Measurements from ENCODE around the gene TMEM91.
"Not testable (repeated sequence)": the region's sequence is repeated elsewhere in the genome, so short reads cannot be mapped to it uniquely, and the experiment has no call there.

TMEM91 gene

DNA sequence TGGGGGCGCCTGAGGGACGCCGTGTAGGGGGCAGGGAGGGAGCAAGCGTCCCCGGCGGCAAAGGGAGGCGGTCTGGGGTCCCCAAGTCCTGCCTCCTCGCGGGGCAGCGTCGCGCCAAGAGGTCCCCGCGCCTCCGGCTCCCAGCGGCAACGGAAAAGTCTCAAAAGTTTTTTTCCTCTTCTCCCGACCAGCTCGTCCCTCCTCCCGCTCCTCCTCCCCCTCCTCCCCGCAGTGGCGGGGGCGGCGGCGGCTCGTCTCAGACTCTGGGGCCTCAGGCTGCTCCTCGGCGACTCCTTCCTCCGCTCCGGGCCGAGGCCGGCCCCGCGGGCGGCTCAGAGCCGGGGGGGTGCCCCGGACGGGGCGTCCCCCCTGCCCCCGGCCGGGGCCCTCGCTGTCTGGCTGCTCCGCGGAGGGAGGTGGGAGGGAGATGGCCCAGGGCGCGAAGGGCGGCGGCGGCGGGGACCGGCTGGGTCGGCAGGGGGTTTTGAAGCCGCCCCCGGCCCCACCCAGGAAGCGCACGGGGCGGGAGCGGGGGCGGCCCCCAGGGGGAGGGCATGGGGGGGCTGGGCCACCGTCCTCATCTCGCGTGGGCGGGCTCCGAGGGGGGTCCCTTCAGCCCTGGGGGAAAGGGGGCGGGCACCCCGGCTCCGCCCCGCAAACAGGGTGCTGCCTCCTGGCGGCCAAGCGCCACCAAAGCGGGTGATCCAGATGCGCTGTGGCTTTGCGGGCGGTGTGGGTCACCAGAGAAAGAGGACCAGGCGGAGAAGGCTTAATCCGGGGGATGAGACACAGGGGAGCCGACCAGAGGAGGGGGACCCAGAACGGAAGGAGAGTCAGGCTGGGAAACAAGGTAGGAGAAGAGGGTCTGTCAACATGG is 22.6 kb upstream of the TMEM91 start, which contains the start of gene TGFB1:
TGFB1 (minus strand) TSS at position 457 of the 877 bp plus-strand sequence. CDS start 878 bp downstream, outside the sequence.
- peak; percentile 50 for DNase-seq

DNA sequence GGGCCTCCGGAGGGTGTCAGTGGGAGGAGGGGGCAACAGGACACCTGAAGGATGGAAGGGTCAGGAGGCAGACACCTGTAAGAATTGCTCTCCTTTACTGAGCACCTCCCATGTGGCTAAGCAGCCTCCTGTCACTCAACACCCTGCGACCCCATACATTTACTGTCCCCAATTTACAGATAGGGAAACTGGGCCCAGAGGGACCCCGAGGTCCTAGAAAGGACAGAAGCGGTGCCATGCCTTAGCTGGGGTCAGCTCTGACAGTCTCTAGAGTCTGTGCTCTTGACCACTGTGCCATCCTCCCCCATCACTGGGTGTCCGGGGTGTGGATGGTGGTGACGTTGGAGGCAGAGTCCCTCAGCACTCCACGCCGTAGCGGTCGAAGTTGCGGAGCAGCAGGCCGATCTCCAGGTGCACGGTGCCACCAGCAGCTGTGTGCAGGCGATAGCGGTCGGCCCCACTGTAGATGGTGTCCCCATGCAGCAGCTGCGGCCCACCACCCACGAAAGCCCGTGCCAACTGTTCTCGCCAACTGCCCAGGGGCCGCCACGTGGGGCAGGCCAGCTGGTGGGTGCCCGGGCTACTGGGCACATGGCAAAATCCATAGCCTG is 21.9 kb upstream of the TMEM91 start:
- DNase-seq, result no peak

DNA sequence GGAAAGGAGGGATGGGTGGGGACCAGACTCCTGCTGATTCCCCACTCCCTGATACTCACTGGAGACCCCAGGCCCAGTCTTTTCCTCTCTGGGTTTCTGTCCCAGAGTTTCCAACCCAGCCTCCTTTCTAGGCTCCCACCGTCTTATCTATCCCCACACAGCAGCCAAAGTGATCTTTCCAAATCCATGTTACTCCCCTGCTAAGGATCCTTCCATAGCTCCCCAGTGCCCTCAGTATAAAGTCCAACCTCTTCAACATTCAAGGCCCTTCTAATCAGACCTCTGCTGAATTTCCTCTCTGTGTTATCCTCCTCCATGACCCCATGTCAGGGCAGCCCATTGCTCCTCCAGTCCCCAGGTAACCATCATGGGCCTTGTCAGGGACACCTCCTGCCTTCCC is 21.3 kb upstream of the TMEM91 start:
- DNase-seq, result no peak

DNA sequence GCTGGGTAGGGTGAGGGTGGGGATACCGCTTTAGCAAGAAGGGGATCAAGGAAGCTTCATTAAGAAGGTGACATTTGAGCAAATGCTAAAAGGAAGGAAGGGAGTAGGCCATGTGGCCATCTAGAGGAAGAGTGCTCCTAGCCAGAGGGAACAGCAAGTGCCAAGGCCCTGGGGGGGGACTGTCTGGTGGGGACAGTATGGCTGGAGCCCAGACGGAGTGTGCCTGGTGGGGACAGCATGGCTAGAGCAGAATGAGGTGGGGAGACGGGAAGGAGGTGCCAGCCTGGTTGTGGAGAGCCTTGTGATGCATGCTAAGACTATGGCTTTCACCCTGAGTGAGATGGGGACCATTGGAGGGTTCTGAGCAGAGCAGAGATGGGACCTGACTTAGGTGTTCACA is 20.5 kb upstream of the TMEM91 start:
- DNase-seq, result no peak

GRCh38 chr19:41356984-41357739 is 19.2 kb upstream of the TMEM91 start:
- no peak for DNase-seq

DNA sequence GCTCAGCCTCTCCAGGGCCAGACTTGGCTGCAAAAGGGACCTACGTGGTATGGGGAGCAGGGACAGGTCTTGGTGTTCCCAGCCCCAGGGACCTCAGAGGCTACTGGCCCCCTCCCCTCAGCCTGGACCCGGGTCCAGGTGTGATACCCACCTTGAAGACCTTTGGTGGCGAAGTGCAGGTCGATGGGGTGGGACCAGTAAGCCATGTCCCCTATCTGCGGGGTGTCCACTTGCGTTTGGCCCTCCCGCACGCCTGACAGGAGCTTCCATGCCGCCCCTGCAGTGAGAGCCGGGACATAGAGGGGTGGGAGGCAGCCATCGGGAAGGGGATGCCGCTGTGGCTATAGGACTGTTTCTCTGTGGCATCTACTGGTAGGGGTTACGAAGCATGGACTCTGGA is 18.6 kb upstream of the TMEM91 start:
- DNase-seq, result no peak

DNA sequence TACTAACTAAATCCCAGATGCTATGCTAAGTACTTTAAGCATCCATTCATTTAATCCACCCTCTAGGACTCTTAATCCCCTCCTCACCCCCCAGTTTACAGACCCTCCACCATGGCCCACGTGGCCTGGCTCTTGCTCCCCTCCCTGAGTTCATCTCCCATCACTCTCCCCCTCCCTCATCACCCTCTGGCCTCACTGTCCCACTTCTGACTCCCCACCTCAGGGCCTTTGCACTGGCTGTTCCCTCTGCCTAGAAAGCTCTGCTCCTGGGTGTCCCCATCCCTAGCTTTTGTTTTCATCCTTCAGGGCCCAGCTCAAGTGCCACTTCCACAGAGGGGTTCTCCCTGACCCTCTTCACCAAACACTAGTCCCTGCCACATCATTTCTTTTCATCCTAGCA is 16.6 kb upstream of the TMEM91 start:
- DNase-seq, result no peak

GRCh38 chr19:41362143-41362847 is 14.0 kb upstream of the TMEM91 start:
- DNase-seq, result no peak

GRCh38 chr19:41363371-41363752 is 13.0 kb upstream of the TMEM91 start:
- no peak for DNase-seq

DNA sequence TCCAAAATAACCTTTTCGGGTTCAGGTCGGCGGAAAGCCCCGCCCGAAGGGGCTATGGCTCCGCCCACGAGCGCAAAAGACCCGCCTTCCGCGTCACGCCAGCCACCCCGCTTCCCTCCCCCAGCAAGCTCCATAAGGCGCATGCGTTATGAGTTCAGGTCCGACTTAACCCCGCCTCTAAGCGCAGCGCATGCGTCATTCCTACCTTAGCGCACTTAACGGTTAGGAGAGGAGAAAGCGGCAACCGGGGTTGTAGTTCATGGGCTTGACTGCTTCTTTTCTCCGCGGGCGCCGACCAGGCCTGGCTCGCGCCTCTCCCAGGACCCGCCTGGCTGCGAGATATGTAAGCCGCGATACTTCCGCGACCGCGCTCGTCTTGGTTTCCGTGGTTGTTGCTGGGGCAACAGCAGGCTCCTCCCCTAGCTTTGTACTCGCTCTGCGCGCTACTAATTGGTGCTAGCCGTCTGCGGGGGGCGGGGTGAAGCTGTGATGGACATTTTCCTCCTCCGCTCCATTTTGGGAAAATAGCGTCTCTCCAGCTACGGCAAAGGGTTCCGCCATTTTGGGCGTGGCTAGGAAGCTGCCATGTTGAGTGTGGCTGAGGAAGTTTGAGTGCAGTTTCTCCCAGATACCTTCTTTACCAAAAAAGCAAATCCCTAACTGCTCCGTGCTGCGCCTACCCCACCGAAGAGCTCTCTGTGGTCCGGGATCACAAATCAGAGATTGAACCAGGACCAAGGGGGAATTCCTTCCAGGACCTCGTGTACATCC is 12.4 kb upstream of the TMEM91 start, which contains the start of gene B9D2:
B9D2 (minus strand) TSS at position 397 of the 771 bp plus-strand sequence. CDS start 630 bp downstream, outside the sequence.
- peak; percentile 71 for DNase-seq

DNA sequence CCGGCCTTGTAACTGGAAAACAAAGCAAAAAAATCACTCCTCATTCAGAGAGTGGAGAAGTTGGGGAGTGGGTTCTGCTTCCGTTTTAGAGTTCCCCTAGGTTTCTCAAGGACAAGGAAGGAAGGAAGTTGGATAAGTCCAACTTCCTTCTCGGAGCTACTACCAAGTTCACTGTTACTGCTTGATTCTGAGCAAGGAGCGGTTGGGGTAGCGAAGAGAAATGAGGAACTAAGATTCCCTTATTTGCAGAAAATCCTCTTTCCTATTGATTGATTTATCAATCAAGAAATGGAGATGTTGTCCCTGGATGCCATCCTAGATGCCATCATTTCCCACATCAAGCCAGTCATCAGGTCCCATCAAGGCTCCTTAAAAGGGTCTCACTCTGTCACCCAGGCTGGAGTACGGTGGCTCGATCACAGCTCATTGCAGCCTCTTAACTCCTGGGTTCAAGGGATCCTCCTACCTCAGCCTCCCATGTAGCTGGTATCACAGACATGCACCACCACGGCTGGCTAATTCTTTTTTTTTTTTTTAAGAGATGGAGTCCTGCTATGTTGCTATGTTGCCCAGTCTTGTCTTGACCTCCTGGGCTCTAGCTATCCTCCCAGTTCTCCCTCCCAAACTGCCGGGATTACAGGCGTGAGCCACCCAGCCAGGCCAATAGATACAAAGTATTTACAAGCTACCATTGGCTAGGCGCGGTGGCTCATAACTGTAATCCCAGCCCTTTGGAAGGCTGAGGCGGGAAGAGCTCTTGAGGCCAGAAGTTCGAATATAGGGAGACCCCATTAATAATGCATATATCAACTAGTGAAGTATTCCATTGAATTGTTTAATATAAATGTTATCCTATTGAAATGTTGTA is 11.6 kb upstream of the TMEM91 start:
- DNase-seq, result peak; percentile 33

DNA sequence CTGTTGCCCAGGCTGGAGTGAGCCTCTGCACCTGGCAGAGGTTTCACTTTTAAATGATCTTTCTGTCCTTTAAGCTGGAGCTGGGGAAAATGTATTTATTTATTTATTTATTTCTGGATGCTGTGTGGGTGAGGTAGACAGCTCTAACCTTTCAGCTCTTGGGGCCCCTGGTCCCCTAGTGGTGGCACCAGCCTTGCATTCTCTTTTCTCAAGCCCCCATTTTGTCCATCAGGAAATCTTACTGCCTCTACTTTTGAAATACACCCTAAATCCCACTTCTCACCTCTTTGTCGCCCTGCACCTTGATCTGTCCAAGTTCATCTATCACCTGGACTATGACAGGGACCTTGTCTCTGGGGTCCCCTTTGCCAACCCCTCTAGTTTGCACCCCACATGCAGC is 10.2 kb upstream of the TMEM91 start:
- no peak for DNase-seq

DNA sequence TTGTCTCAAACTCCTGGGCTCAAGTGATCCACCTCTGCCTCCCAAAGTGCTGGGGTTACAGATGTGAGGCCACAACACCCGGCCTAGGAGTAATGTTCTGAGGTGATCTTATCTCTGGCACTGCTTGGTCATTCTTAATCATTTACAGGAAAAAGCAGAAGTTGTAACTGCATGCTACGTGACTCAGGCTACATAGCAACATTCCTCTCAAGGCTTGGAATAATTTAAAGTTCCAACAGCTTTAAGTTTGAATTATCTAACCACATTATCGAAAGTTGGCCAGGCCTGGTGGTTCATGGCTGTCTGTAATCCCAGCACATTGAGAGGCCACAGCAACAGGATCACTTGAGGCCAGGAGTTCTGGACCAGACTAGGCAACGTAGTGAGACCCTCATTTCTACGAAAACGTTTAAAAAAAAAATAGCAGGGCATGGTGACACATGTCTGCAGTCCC is 8.5 kb upstream of the TMEM91 start:
- DNase-seq, result no peak

DNA sequence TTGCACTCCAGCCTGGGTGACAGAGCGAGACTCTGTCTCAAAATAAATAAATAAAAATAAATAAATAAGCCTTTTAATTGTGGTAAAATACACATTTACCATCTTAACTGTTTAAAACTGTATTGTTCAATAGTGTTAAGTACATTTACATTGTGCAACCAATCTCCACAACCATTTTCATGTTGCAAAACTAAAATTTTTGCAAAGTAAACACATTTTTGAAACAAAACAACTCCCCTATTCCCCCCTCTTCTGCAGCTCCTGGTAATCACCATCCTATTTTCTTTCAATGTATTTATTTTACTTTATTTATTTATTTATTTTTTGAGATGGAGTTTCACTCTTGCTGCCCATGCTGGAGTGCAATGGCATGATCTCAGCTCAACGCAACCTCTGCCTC is 6.6 kb upstream of the TMEM91 start:
- no peak for DNase-seq

GRCh38 chr19:41371119-41371518 is 5.2 kb upstream of the TMEM91 start:
- DNase-seq, result not testable (repeated sequence)

DNA sequence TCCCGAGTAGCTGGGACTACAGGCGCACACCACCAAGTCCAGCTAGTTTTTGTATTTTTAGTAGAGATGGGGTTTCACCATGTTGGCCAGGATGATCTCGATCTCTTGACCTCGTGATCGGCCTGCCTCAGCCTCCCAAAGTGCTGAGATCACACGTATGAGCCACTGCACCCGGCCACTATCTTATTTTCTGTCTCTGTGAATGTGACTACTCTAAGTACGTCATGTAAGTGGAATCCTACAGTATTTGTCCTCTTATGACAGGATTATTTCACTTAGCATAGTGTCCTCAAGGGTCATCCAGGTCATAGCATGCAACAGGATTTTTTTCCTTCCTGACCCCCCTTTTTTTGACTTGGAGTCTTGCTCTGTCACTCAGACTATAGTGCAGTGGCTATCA is 4.8 kb upstream of the TMEM91 start:
- DNase-seq, result no peak

DNA sequence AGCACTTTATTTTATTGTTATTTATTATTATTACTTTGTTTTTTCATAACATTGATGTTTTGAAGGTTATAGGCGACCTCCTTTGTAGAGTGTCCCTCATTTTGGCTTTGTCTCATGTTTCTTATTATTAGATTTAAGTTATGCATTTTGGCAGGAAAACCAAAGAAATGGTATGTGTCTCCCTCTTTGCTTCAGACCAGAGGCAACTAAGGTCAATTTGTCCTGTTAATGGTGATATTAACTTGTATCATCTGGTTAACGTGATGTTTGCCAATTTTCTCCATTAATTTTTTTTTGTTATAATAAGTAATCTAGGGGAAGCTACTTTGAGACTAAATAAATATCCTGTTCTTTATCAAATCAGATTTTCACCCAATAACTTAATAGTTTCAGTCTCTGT is 3.8 kb upstream of the TMEM91 start:
- no peak for DNase-seq

DNA sequence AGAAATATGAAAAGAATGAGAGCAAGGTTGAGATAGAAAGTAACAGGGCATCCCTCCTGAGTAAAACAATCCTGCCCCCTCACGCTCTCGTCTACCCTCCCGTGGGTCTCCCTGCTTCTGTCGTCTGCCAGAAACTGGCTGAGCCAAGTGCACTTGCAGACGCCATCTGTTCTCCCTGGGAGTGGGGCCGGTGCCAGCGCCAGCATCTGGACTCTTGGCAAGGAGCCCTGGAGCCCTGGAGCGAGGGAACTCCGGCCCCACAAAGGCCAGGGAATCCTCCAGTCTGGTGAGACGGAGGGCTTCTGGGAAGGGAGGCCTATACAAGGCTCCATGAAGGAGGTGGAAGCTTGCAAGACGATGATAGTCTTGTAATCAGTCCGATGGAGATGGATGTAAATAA is 2.3 kb upstream of the TMEM91 start:
- DNase-seq, result no peak

GRCh38 chr19:41376998-41377365 is 649 bp downstream of the TMEM91 start:
- no peak for DNase-seq

DNA sequence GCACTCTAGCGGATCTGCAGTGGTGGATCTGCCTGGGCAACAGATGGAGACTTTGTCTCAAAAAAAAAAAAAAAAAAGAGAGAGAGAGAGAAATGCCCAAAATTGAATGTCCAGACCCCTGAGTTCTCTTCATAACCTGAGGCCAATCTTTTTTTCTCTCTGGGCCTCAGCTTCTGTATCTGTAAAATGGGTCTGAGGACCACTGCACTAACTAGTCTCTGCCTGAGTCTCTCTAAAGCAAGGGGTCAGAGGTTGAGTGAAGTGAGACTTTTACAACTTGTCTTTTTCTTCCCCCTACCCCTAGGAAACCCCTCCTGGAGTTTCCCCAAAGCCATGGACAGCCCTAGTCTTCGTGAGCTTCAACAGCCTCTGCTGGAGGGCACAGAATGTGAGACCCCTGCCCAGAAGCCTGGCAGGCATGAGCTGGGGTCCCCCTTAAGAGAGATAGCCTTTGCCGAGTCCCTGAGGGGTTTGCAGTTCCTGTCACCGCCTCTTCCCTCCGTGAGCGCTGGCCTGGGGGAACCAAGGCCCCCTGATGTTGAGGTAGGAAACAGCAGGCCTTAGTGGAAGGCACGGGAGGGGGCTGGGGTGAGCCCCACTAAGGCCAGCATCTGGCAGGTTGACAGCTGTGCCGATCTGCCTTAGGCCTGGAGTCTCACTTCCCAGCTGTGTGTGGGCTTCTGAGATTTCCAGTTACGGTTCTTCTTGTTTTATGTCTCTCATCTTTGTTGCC is 1.8 kb downstream of the TMEM91 start:
- no peak for DNase-seq

Measured in SIG-M5 (cell line).